Measurements from ENCODE around the gene NUP188. TPM values are rescaled to one million over a fixed set of nuclear protein-coding genes. Genes with fewer than 3 reads are reported as not detected.

The NUP188 gene
- total and polyA plus RNA-seq, 4 donors = 6.9 to 34.7 (median 19.2) TPM

GRCh38 chr9:129023036-129023907, 75.8 kb downstream of the NUP188 start:
- H3K9ac ChIP-seq (ENCODE audit: low read depth in 1 of 2, low read length in 2 of 2) = no peak overlapping the region
- peaks cover 0 to 4% (median 0%) of the 10 kb centered on the region in 4 donors for H3K36me3 ChIP-seq (ENCODE audit: control insufficient read depth in 4 of 4, insufficient read depth in 3 of 4, low read depth in 1 of 4, low read length in 3 of 4)
- TF ChIP-seq NR2F2 (IDR thresholded peaks at IDR 0.05) = no peak
- TF ChIP-seq GABPA (IDR thresholded peaks at IDR 0.05 in 1 of 2, conservative IDR thresholded peaks at IDR 0.05 in 1 of 2) = no peak
- TF ChIP-seq FOXA2 (IDR thresholded peaks at IDR 0.05) = no peak
- TF ChIP-seq RAD21 (IDR thresholded peaks at IDR 0.05) = no peak
- TF ChIP-seq TAF1 (conservative IDR thresholded peaks at IDR 0.05) = no peak
- no peak for TF ChIP-seq EGR1 (IDR thresholded peaks at IDR 0.05; ENCODE audit: low read depth in 2 of 2)
- no peak for TF ChIP-seq JUND (IDR thresholded peaks at IDR 0.05)
- TF ChIP-seq REST (IDR thresholded peaks at IDR 0.05) = no peak
- TF ChIP-seq HNF4A (conservative IDR thresholded peaks at IDR 0.05) = no peak
- no peak for TF ChIP-seq ATF3 (IDR thresholded peaks at IDR 0.05)
- TF ChIP-seq CTCF (IDR thresholded peaks at IDR 0.05; ENCODE audit: low read depth, low read length, missing input control) = no peak
- no peak for TF ChIP-seq SP1 (IDR thresholded peaks at IDR 0.05)
- no peak for TF ChIP-seq MAX (IDR thresholded peaks at IDR 0.05)
- no peak for TF ChIP-seq RXRA (IDR thresholded peaks at IDR 0.05)
- TF ChIP-seq ZBTB33 (IDR thresholded peaks at IDR 0.05) = no peak
- no peak for TF ChIP-seq YY1 (IDR thresholded peaks at IDR 0.05)
- TF ChIP-seq HNF4G (IDR thresholded peaks at IDR 0.05) = no peak
- TF ChIP-seq FOXA1 (IDR thresholded peaks at IDR 0.05) = no peak
- H3K27me3 ChIP-seq (ENCODE audit: control insufficient read depth in 4 of 4, insufficient read depth in 4 of 4, low read length in 3 of 4) = no peaks in the 10 kb centered on the region
- DNase-seq (ENCODE audit: low spot score) = no peak
- peaks cover 0 to 13% (median 8%) of the 10 kb centered on the region in 4 donors for H3K4me1 ChIP-seq (ENCODE audit: control insufficient read depth in 4 of 4, insufficient read depth in 4 of 4, low read length in 3 of 4)
- no peak overlapping the region for H3K27ac ChIP-seq (ENCODE audit: low read depth in 1 of 2, low read length in 2 of 2)
- no peak overlapping the region for H3K4me3 ChIP-seq (ENCODE audit: low read depth in 1 of 3, low read length in 3 of 3)
- WGBS = 90% methylated on average over 16 of the region's 16 CpGs
- no peaks in the 10 kb centered on the region for H3K9me3 ChIP-seq (ENCODE audit: control insufficient read depth in 4 of 4, low read length in 3 of 4)

Measured in liver (tissue), 9 donors.